Measurements from ENCODE around the gene CEP95. TPM values are rescaled to one million over a fixed set of nuclear protein-coding genes. Genes with fewer than 3 reads are reported as not detected.

CEP95 gene
- polyA plus RNA-seq, 2 of the 4 experiments (the other 2 are of a cell fraction), result 30.0 to 73.0 TPM

- POLR2A ChIA-PET, result interaction anchor here (0.7 to 3.3 kb wide), 8 partner anchors 9 to 148 kb away, joined by 3 to 132 read pairs (median 4); partner anchors contain the start of genes CEP95 and DDX5
- CTCF ChIA-PET, result interaction anchor here (0.6 to 12.8 kb wide), 17 partner anchors 9 to 484 kb away, joined by 3 to 300 read pairs (median 4); partner anchors contain the start of genes CEP95 and DDX5
- H3K9me3 ChIP-seq, result no peaks in the 10 kb centered on the region
- DNase-seq (ENCODE audit: low read depth in 1 of 2, low spot score in 1 of 2), result peak; percentile 96 to 97
- WGBS (ENCODE audit: missing lambda C conversion rate), result 2% methylated on average over 50 of the region's 50 CpGs
- ATAC-seq, result peak; percentile 86 to 88
- peaks cover 60% of the 10 kb centered on the region for H3K4me1 ChIP-seq
- FAIRE-seq, result peak; percentile 79
- peak within 1 kb of the TSS; percentile 87 to 91 for H3K27ac ChIP-seq
- H3K4me3 ChIP-seq, result peak within 1 kb of the TSS; percentile 70
- H3K4me2 ChIP-seq, result peak within 1 kb of the TSS; percentile 86
- TF ChIP-seq ATOH8 (CRISPR knock-in tag; IDR thresholded peaks at IDR 0.05; ENCODE audit: low read depth) (peak; percentile 68; the same call in 1 of the 2 replicates), FOSB (CRISPR knock-in tag; IDR thresholded peaks at IDR 0.05) (peak; percentile 98), MAZ (IDR thresholded peaks at IDR 0.05; ENCODE audit: borderline replicate concordance, low read depth, low read length) (peak; percentile 62; the same call in 1 of the 2 replicates), FOXS1 (CRISPR knock-in tag; IDR thresholded peaks at IDR 0.05) (peak; percentile 44; the same call in 1 of the 2 replicates), HOXB5 (CRISPR knock-in tag; IDR thresholded peaks at IDR 0.05) (peak; percentile 44; the same call in 1 of the 2 replicates), EHMT2 (IDR thresholded peaks at IDR 0.05; ENCODE audit: low read depth) (no peak), REST (IDR thresholded peaks at IDR 0.05) (peak; percentile 61), POLR2AphosphoS2 (conservative IDR thresholded peaks at IDR 0.05; ENCODE audit: low read length) (peak; percentile 100), SMC3 (IDR thresholded peaks at IDR 0.05) (peak; percentile 47), TFCP2L1 (CRISPR knock-in tag; IDR thresholded peaks at IDR 0.05) (peak; percentile 97), EHF (CRISPR knock-in tag; IDR thresholded peaks at IDR 0.05) (peak; percentile 81), CBX8 (IDR thresholded peaks at IDR 0.05) (no peak), ZFP36 (IDR thresholded peaks at IDR 0.05; ENCODE audit: borderline replicate concordance, partially characterized antibody) (no peak), KDM1A (IDR thresholded peaks at IDR 0.05; ENCODE audit: low read depth) (no peak), FOSL2 (IDR thresholded peaks at IDR 0.05) (no peak), FOSL2 (CRISPR knock-in tag; IDR thresholded peaks at IDR 0.05) (peak; percentile 67), PBX3 (IDR thresholded peaks at IDR 0.05) (peak; percentile 84), RAD21 (conservative IDR thresholded peaks at IDR 0.05 in 1 of 2, IDR thresholded peaks at IDR 0.05 in 1 of 2) (peak; percentile 38 to 48; a peak in 3 of 5 replicates), USF2 (IDR thresholded peaks at IDR 0.05) (0 out of 2 replicates have a peak, but pooled peaks have one; percentile 24), RCOR1 (IDR thresholded peaks at IDR 0.05; ENCODE audit: low read depth, low read length) (no peak), GATA3 (IDR thresholded peaks at IDR 0.05; ENCODE audit: borderline replicate concordance) (peak; percentile 31), E2F6 (IDR thresholded peaks at IDR 0.05; ENCODE audit: borderline replicate concordance, low read depth) (peak; percentile 67; the same call in 1 of the 2 replicates), BCL3 (IDR thresholded peaks at IDR 0.05) (peak; percentile 86), RARB (CRISPR knock-in tag; IDR thresholded peaks at IDR 0.05) (peak; percentile 97), MAX (IDR thresholded peaks at IDR 0.05) (peak; percentile 92), JUN (IDR thresholded peaks at IDR 0.05) (peak; percentile 95), TP53 (CRISPR knock-in tag; IDR thresholded peaks at IDR 0.05) (peak; percentile 99), ZNF302 (CRISPR knock-in tag; IDR thresholded peaks at IDR 0.05) (no peak), CHD4 (IDR thresholded peaks at IDR 0.05; ENCODE audit: borderline replicate concordance) (no peak), ZSCAN20 (CRISPR knock-in tag; IDR thresholded peaks at IDR 0.05) (no peak)
Measured at GRCh38 chr17:64496786-64497564, 9.8 kb upstream of the CEP95 start, which contains the start of gene POLG2. Gene POLG2 (minus strand): TSS chr17:64497054. CDS start chr17:64496968, 86 bp downstream.

Data from A549 (cell line).